GM12873 (cell line): Measurements from ENCODE around the gene USP24.

Experiments used
- CTCF ChIP-seq: IDR thresholded peaks from 2 replicates; pipeline ENCODE4 v1.5.1; 2012; ENCODE audit warnings: low read depth, mild to moderate bottlenecking, moderate library complexity, low read length, control low read depth; ENCODE audit not compliant: insufficient read depth; ENCODE audit errors: missing control alignments

Gene USP24

GRCh38 chr1:55071477-55071876 lies 143.7 kb downstream of the USP24 start:
- TF ChIP-seq CTCF = peak; percentile 51

- no peak for TF ChIP-seq CTCF
These were observed 144.6 kb downstream of the USP24 start for GRCh38 chr1:55070293-55071164.

GRCh38 chr1:55069280-55069679 lies 145.9 kb downstream of the USP24 start:
- no peak for TF ChIP-seq CTCF

- TF ChIP-seq CTCF = no peak
These were observed 146.5 kb downstream of the USP24 start for GRCh38 chr1:55068638-55069037.

- TF ChIP-seq CTCF = no peak
These were observed 147.2 kb downstream of the USP24 start for GRCh38 chr1:55067914-55068313.

- TF ChIP-seq CTCF = no peak
These were observed 148.0 kb downstream of the USP24 start for GRCh38 chr1:55067022-55067778.

- no peak for TF ChIP-seq CTCF
These were observed 149.5 kb downstream of the USP24 start for GRCh38 chr1:55065648-55066047.
